Endothelial cell (in vitro differentiated cells): ENCODE results near the gene CLUH. TPM values are rescaled to one million over a fixed set of nuclear protein-coding genes. Genes with fewer than 3 reads are reported as not detected.

Source experiments
- DNase-seq: peaks from one replicate; pipeline ENCODE4 v3.0.0; 2021; ENCODE audit warnings: low spot score
- H3K27ac Mint-ChIP-seq: one replicate; pipeline ENCODE4 v1.8.0; 2021; ENCODE audit warnings: mixed read lengths, inconsistent platforms; ENCODE audit not compliant: unreplicated experiment
- H3K27me3 Mint-ChIP-seq: one replicate; pipeline ENCODE4 v1.8.0; 2021; ENCODE audit warnings: mild to moderate bottlenecking, moderate library complexity, mixed read lengths, inconsistent platforms; ENCODE audit not compliant: unreplicated experiment
- H3K36me3 Mint-ChIP-seq: one replicate; pipeline ENCODE4 v1.8.0; 2021; ENCODE audit warnings: mild to moderate bottlenecking, low read depth, mixed read lengths, inconsistent platforms; ENCODE audit not compliant: unreplicated experiment
- H3K4me1 Mint-ChIP-seq: one replicate; pipeline ENCODE4 v1.8.0; 2021; ENCODE audit warnings: mild to moderate bottlenecking, mixed read lengths, inconsistent platforms; ENCODE audit not compliant: unreplicated experiment
- H3K4me3 Mint-ChIP-seq: one replicate; pipeline ENCODE4 v1.8.0; 2021; ENCODE audit warnings: mild to moderate bottlenecking, mixed read lengths, inconsistent platforms; ENCODE audit not compliant: unreplicated experiment
- H3K9me3 Mint-ChIP-seq: one replicate; pipeline ENCODE4 v1.8.0; 2021; ENCODE audit warnings: mixed read lengths, inconsistent platforms; ENCODE audit not compliant: unreplicated experiment
- CTCF ChIP-seq: fragments of 200-600 bp; sonication (generic); IDR thresholded peaks from one replicate; pipeline ENCODE4 v1.5.0; 2021; ENCODE audit warnings: antibody characterized with exemption; ENCODE audit not compliant: unreplicated experiment
- total RNA-seq: library from RNA; stranded (reverse); fragmentation: NEBNext Ultra II Directional; extraction: Animal tissue kit (Norgen Biotek cat#: 25700); gene quantifications from one replicate; pipeline ENCODE4 v1.2.1, GENCODE V29; 2021; ENCODE audit not compliant: unreplicated experiment

The CLUH gene
- total RNA-seq, 1 donor from 2014 or later: 45.9 TPM

GRCh38 chr17:2695961-2696760 lies 15.4 kb downstream of the CLUH start:
- Mint-ChIP-seq H3K4me3 (no peak overlapping the region), H3K4me1 (no peaks in the 10 kb centered on the region), H3K27ac (no peak overlapping the region), H3K27me3 (peaks cover 2% of the 10 kb centered on the region), H3K9me3 (no peaks in the 10 kb centered on the region), H3K36me3 (peaks cover 6% of the 10 kb centered on the region)
- no peak for DNase-seq
- no peak for TF ChIP-seq CTCF

- no peaks in the 10 kb centered on the region for H3K4me1 Mint-ChIP-seq
- no peak overlapping the region for H3K27ac Mint-ChIP-seq
- peaks cover 2% of the 10 kb centered on the region for H3K27me3 Mint-ChIP-seq
- no peak overlapping the region for H3K4me3 Mint-ChIP-seq
- TF ChIP-seq CTCF: no peak
- no peak for DNase-seq
- H3K36me3 Mint-ChIP-seq: peaks cover 6% of the 10 kb centered on the region
- no peaks in the 10 kb centered on the region for H3K9me3 Mint-ChIP-seq
These were observed 16.2 kb downstream of the CLUH start for GRCh38 chr17:2695243-2695960.

- TF ChIP-seq CTCF: no peak
- no peak for DNase-seq
- Mint-ChIP-seq H3K27me3 (peaks cover 2% of the 10 kb centered on the region), H3K9me3 (no peaks in the 10 kb centered on the region), H3K36me3 (peaks cover 3% of the 10 kb centered on the region), H3K27ac (no peak overlapping the region), H3K4me3 (no peak overlapping the region), H3K4me1 (no peaks in the 10 kb centered on the region)
These were observed 17.0 kb downstream of the CLUH start for GRCh38 chr17:2694381-2695242.

- Mint-ChIP-seq H3K9me3 (no peaks in the 10 kb centered on the region), H3K27ac (no peak overlapping the region), H3K4me1 (peaks cover 3% of the 10 kb centered on the region), H3K36me3 (peaks cover 8% of the 10 kb centered on the region), H3K27me3 (peaks cover 4% of the 10 kb centered on the region), H3K4me3 (no peak overlapping the region)
- TF ChIP-seq CTCF: no peak
- no peak for DNase-seq
These were observed 17.8 kb downstream of the CLUH start for GRCh38 chr17:2693561-2694380.
